ENCODE results near the gene PTPRN2. TPM values are rescaled to one million over a fixed set of nuclear protein-coding genes. Genes with fewer than 3 reads are reported as not detected.

Gene PTPRN2
- total and polyA plus RNA-seq, 2 donors from 2014 or later: 4.8 to 6.2 TPM

GRCh38 chr7:158449942-158450341 lies 137.7 kb downstream of the PTPRN2 start:
- TF ChIP-seq CTCF (IDR thresholded peaks at IDR 0.05; ENCODE audit: borderline replicate concordance, extremely low read depth, insufficient read depth): no peak
- Histone ChIP-seq H3K9me3 (ENCODE audit: control insufficient read depth in 2 of 3, insufficient read depth in 1 of 3, low read length in 3 of 3) (no peaks in the 10 kb centered on the region), H3K9ac (ENCODE audit: low read length in 3 of 3) (no peak overlapping the region), H3K4me3 (ENCODE audit: low read length in 3 of 3) (no peak overlapping the region), H3K27me3 (ENCODE audit: control insufficient read depth, insufficient read depth, low read length) (no peaks in the 10 kb centered on the region), H3K27ac (ENCODE audit: low read depth in 2 of 2, low read length in 2 of 2) (no peak overlapping the region), H3K4me1 (ENCODE audit: control insufficient read depth in 2 of 3, insufficient read depth in 2 of 3, low read depth in 1 of 3, low read length in 3 of 3) (no peaks in the 10 kb centered on the region), H3K36me3 (ENCODE audit: control insufficient read depth in 2 of 3, insufficient read depth in 3 of 3, low read length in 3 of 3) (no peaks in the 10 kb centered on the region)
- FAIRE-seq (no peak), DNase-seq (peak in 1 of 5 donors; percentile 39)
- intact Hi-C loops (cut with DNase I): no loop called here

- Histone ChIP-seq H3K9ac (ENCODE audit: low read length in 3 of 3) (no peak overlapping the region), H3K4me3 (ENCODE audit: low read length in 3 of 3) (no peak overlapping the region), H3K27ac (ENCODE audit: low read depth in 2 of 2, low read length in 2 of 2) (no peak overlapping the region), H3K4me1 (ENCODE audit: control insufficient read depth in 2 of 3, insufficient read depth in 2 of 3, low read depth in 1 of 3, low read length in 3 of 3) (no peaks in the 10 kb centered on the region), H3K36me3 (ENCODE audit: control insufficient read depth in 2 of 3, insufficient read depth in 3 of 3, low read length in 3 of 3) (no peaks in the 10 kb centered on the region), H3K27me3 (ENCODE audit: control insufficient read depth, insufficient read depth, low read length) (no peaks in the 10 kb centered on the region), H3K9me3 (ENCODE audit: control insufficient read depth in 2 of 3, insufficient read depth in 1 of 3, low read length in 3 of 3) (no peaks in the 10 kb centered on the region)
- FAIRE-seq (no peak), DNase-seq (no peak)
- TF ChIP-seq CTCF (IDR thresholded peaks at IDR 0.05; ENCODE audit: borderline replicate concordance, extremely low read depth, insufficient read depth): no peak
- intact Hi-C loops (cut with DNase I): no loop called here
These were observed 138.4 kb downstream of the PTPRN2 start for GRCh38 chr7:158449266-158449665.

GRCh38 chr7:158448430-158449100 lies 139.1 kb downstream of the PTPRN2 start:
- Histone ChIP-seq H3K9me3 (ENCODE audit: control insufficient read depth in 2 of 3, insufficient read depth in 1 of 3, low read length in 3 of 3) (no peaks in the 10 kb centered on the region), H3K27ac (ENCODE audit: low read depth in 2 of 2, low read length in 2 of 2) (no peak overlapping the region), H3K27me3 (ENCODE audit: control insufficient read depth, insufficient read depth, low read length) (no peaks in the 10 kb centered on the region), H3K9ac (ENCODE audit: low read length in 3 of 3) (no peak overlapping the region), H3K4me3 (ENCODE audit: low read length in 3 of 3) (no peak overlapping the region), H3K4me1 (ENCODE audit: control insufficient read depth in 2 of 3, insufficient read depth in 2 of 3, low read depth in 1 of 3, low read length in 3 of 3) (no peaks in the 10 kb centered on the region), H3K36me3 (ENCODE audit: control insufficient read depth in 2 of 3, insufficient read depth in 3 of 3, low read length in 3 of 3) (no peaks in the 10 kb centered on the region)
- DNase-seq (peak in 1 of 5 donors; percentile 42), FAIRE-seq (no peak)
- intact Hi-C loops (cut with DNase I): no loop called here
- no peak for TF ChIP-seq CTCF (IDR thresholded peaks at IDR 0.05; ENCODE audit: borderline replicate concordance, extremely low read depth, insufficient read depth)

All from kidney (tissue), 14 donors.